ENCODE data around the gene GOLGA6L2. TPM values are rescaled to one million over a fixed set of nuclear protein-coding genes. Genes with fewer than 3 reads are reported as not detected.
"Not testable (repeated sequence)": the region's sequence is repeated elsewhere in the genome, so short reads cannot be mapped to it uniquely, and the experiment has no call there.

GOLGA6L2 gene
- total RNA-seq, 2 experiments from 2014 or later: not detected

DNA sequence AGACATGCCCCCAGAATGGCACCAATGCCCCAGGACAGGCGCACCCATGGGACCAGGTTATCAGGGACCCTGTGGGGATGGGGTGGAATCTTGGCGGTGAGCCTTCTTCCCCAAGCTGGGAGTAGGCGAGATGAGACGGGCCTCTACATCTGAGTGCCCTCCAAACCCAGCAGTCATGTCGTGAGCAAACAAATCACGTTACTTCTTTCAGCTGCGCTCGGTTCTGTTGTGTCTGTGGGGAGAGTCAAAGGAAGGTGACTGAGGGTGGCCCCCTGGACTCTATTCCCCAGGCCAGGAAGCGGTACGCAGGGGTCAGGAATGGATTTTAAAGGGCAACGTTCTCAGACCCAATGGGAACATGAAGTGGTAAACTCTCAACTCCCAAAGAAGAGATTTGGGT, 2.8 kb downstream of the GOLGA6L2 start:
- no peak for ATAC-seq
- CTCF ChIA-PET: no interaction called here

DNA sequence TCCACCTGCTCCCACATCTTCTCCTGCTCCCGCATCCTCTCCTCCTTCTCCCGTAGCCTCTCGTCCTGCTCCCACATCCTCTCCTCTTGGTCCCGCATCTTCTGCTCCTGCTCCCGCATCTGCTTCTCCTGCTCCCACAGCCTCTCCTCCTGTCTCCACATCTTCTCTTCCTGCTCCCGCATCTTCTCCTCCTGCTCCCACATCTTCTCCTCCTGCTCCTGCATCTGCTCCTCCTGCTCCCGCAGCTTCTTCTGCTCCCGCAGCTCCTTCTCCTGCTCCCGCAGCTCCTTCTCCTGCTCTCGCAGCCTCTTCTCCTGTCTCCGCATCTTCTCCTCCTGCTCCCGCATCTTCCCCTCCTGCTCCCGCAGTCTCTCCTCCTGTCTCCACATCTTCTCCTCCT, 5.8 kb downstream of the GOLGA6L2 start:
- no peak for DNase-seq
- POLR2A ChIA-PET: no interaction called here
- H3K9me3 Mint-ChIP-seq (ENCODE audit: insufficient read depth): no peaks in the 10 kb centered on the region

More for the DNA sequence above, 2.8 kb downstream of the GOLGA6L2 start:
- POLR2A ChIA-PET: no interaction called here
- no peak overlapping the region for H3K27ac Mint-ChIP-seq
- no peaks in the 10 kb centered on the region for H3K9me3 Mint-ChIP-seq (ENCODE audit: insufficient read depth)
- no peaks in the 10 kb centered on the region for H3K4me1 Mint-ChIP-seq (ENCODE audit: low read depth)
- H3K27me3 Mint-ChIP-seq (ENCODE audit: low read depth): no peaks in the 10 kb centered on the region
- H3K4me3 Mint-ChIP-seq: no peak overlapping the region
- no peak for DNase-seq
- H3K36me3 Mint-ChIP-seq (ENCODE audit: low read depth): no peaks in the 10 kb centered on the region

GRCh38 chr15:23440596-23440995, 6.4 kb downstream of the GOLGA6L2 start:
- H3K4me1 Mint-ChIP-seq (ENCODE audit: low read depth): no peaks in the 10 kb centered on the region
- POLR2A ChIA-PET: no interaction called here
- no peak overlapping the region for H3K27ac Mint-ChIP-seq
- no peak for DNase-seq
- H3K4me3 Mint-ChIP-seq: no peak overlapping the region
- CTCF ChIA-PET: no interaction called here
- no peak for ATAC-seq
- no peaks in the 10 kb centered on the region for H3K27me3 Mint-ChIP-seq (ENCODE audit: low read depth)
- no peaks in the 10 kb centered on the region for H3K36me3 Mint-ChIP-seq (ENCODE audit: low read depth)
- no peaks in the 10 kb centered on the region for H3K9me3 Mint-ChIP-seq (ENCODE audit: insufficient read depth)

More for the DNA sequence above, 5.8 kb downstream of the GOLGA6L2 start:
- CTCF ChIA-PET: no interaction called here
- no peak overlapping the region for H3K27ac Mint-ChIP-seq
- no peak overlapping the region for H3K4me3 Mint-ChIP-seq
- H3K36me3 Mint-ChIP-seq (ENCODE audit: low read depth): no peaks in the 10 kb centered on the region
- no peak for ATAC-seq
- no peaks in the 10 kb centered on the region for H3K27me3 Mint-ChIP-seq (ENCODE audit: low read depth)
- H3K4me1 Mint-ChIP-seq (ENCODE audit: low read depth): no peaks in the 10 kb centered on the region

GRCh38 chr15:23439513-23439912, 7.5 kb downstream of the GOLGA6L2 start:
- ChIA-PET POLR2A (no interaction called here), CTCF (no interaction called here)
- Mint-ChIP-seq H3K4me1 (ENCODE audit: low read depth) (no peaks in the 10 kb centered on the region), H3K27me3 (ENCODE audit: low read depth) (no peaks in the 10 kb centered on the region), H3K4me3 (no peak overlapping the region), H3K36me3 (ENCODE audit: low read depth) (no peaks in the 10 kb centered on the region), H3K9me3 (ENCODE audit: insufficient read depth) (no peaks in the 10 kb centered on the region), H3K27ac (no peak overlapping the region)
- DNase-seq (no peak), ATAC-seq (no peak)

DNA sequence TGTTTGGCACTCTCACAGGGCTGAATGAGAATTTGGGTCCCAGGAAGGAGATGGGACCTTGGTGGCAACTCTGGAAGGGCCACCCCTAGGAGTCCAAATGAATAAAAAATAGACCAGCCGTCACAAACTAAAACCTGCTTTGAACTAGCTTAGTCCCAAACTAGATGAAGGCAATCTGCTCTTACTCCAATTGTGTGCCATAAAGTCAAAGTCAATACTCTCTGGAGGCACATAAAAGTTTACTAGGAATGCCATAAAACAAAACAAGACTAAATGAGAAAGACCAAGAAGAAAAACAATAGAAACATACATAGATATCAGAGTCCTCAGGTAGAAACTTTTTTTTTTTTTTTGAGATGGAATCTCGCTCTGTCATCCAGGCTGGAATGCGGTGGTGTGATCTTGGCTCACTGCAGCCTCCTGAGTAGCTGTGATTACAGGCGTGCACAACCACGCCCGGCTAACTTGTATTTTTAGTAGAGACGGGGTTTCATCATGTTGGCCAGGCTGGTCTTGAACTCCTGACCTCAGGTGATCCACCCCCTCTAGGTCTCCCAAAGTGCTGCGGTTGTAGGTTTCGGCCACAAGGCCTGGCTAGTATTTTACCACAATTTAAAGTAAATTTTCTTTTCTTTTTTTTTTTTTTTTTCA, 8.1 kb downstream of the GOLGA6L2 start:
- no peak for DNase-seq
- ChIA-PET POLR2A (interaction anchor here (0.5 to 0.7 kb wide), 2 partner anchors 29 to 134 kb away, joined by 3 read pairs; no protein-coding TSS in a partner anchor), CTCF (no interaction called here)
- no peak overlapping the region for H3K4me3 Mint-ChIP-seq
- no peak overlapping the region for H3K27ac Mint-ChIP-seq
- no peak for ATAC-seq
- H3K9me3 Mint-ChIP-seq (ENCODE audit: insufficient read depth): no peaks in the 10 kb centered on the region
- H3K27me3 Mint-ChIP-seq (ENCODE audit: low read depth): no peaks in the 10 kb centered on the region
- H3K4me1 Mint-ChIP-seq (ENCODE audit: low read depth): no peaks in the 10 kb centered on the region
- H3K36me3 Mint-ChIP-seq (ENCODE audit: low read depth): no peaks in the 10 kb centered on the region

GRCh38 chr15:23437673-23438072, 9.4 kb downstream of the GOLGA6L2 start:
- ChIA-PET POLR2A (no interaction called here), CTCF (no interaction called here)
- no peaks in the 10 kb centered on the region for H3K36me3 Mint-ChIP-seq (ENCODE audit: low read depth)
- no peak overlapping the region for H3K27ac Mint-ChIP-seq
- no peak overlapping the region for H3K4me3 Mint-ChIP-seq
- H3K4me1 Mint-ChIP-seq (ENCODE audit: low read depth): no peaks in the 10 kb centered on the region
- no peaks in the 10 kb centered on the region for H3K9me3 Mint-ChIP-seq (ENCODE audit: insufficient read depth)
- no peak for ATAC-seq
- no peaks in the 10 kb centered on the region for H3K27me3 Mint-ChIP-seq (ENCODE audit: low read depth)
- DNase-seq: no peak

DNA sequence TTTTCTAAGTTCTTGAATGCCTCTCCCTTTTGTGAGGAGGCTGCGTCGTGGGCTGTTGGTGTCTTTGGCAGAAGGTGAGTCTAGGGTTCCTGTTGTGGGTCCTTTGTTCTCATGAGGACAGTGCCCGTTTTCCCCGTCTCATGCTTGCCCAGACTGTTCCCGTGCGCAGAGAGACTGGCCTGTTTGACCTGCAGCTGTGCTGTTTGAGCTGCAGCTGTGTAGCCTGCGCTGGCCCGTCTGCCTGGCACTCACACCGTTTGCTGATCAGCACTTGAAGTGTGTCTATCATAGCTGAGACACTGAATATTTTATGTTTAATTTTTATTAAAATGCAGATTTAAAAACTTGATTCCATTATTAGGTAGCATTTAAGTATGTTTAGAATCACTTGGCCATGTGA, 9.9 kb downstream of the GOLGA6L2 start:
- Mint-ChIP-seq H3K27ac (no peak overlapping the region), H3K36me3 (ENCODE audit: low read depth) (no peaks in the 10 kb centered on the region), H3K4me1 (ENCODE audit: low read depth) (no peaks in the 10 kb centered on the region), H3K27me3 (ENCODE audit: low read depth) (no peaks in the 10 kb centered on the region), H3K4me3 (no peak overlapping the region), H3K9me3 (ENCODE audit: insufficient read depth) (no peaks in the 10 kb centered on the region)
- ATAC-seq: no peak
- no peak for DNase-seq
- POLR2A ChIA-PET: no interaction called here
- CTCF ChIA-PET: no interaction called here

- CTCF ChIA-PET: no interaction called here
- Mint-ChIP-seq H3K27me3 (ENCODE audit: low read depth) (no peaks in the 10 kb centered on the region), H3K27ac (no peak overlapping the region), H3K4me1 (ENCODE audit: low read depth) (no peaks in the 10 kb centered on the region), H3K4me3 (no peak overlapping the region), H3K9me3 (ENCODE audit: insufficient read depth) (no peaks in the 10 kb centered on the region), H3K36me3 (ENCODE audit: low read depth) (no peaks in the 10 kb centered on the region)
- POLR2A ChIA-PET: no interaction called here
- ATAC-seq: no peak
- DNase-seq: no peak
Observed at GRCh38 chr15:23436421-23436820, 10.6 kb downstream of the GOLGA6L2 start.

DNA sequence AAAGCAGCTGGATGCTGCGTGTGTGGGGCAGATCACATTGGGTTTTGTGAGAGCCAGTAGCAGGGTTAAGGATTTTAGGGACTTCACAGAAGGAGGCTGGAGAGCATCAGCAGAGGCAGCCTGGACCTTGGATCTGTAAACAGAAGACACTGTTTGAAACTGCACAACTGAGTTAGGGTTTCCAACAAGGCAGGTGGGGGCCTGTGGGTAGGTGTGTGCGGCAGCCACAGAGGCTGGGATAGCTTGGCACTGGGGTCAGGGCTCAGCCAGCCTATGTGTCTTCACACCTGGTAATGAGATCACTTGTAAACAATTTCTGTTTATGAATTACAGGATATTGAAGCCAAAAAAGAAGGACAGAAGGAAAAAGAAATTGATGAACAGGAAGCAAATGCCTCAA, 12.3 kb downstream of the GOLGA6L2 start:
- CTCF ChIA-PET, POLR2A ChIA-PET: not testable (repeated sequence)

GRCh38 chr15:23425327-23425726, 21.7 kb downstream of the GOLGA6L2 start:
- POLR2A ChIA-PET: not testable (repeated sequence)

More for the DNA sequence above, 12.3 kb downstream of the GOLGA6L2 start:
- H3K4me1 Mint-ChIP-seq (ENCODE audit: low read depth); H3K36me3 Mint-ChIP-seq (ENCODE audit: low read depth); DNase-seq; H3K27ac Mint-ChIP-seq; ATAC-seq; H3K27me3 Mint-ChIP-seq (ENCODE audit: low read depth); H3K9me3 Mint-ChIP-seq (ENCODE audit: insufficient read depth); H3K4me3 Mint-ChIP-seq: not testable (repeated sequence)

GRCh38 chr15:23424111-23424904, 22.7 kb downstream of the GOLGA6L2 start:
- H3K4me3 Mint-ChIP-seq: no peak overlapping the region
- H3K27me3 Mint-ChIP-seq (ENCODE audit: low read depth): no peaks in the 10 kb centered on the region
- DNase-seq (no peak), ATAC-seq (no peak)
- POLR2A ChIA-PET: no interaction called here
- H3K9me3 Mint-ChIP-seq (ENCODE audit: insufficient read depth): no peaks in the 10 kb centered on the region
- H3K27ac Mint-ChIP-seq: no peak overlapping the region
- no peaks in the 10 kb centered on the region for H3K4me1 Mint-ChIP-seq (ENCODE audit: low read depth)
- no peaks in the 10 kb centered on the region for H3K36me3 Mint-ChIP-seq (ENCODE audit: low read depth)
- CTCF ChIA-PET: interaction anchor here (0.5 kb wide), 1 partner anchor 393 kb away, joined by 3 read pairs; no protein-coding TSS in a partner anchor

More at GRCh38 chr15:23425327-23425726, 21.7 kb downstream of the GOLGA6L2 start:
- ATAC-seq; H3K4me3 Mint-ChIP-seq; H3K4me1 Mint-ChIP-seq (ENCODE audit: low read depth); H3K27ac Mint-ChIP-seq; H3K36me3 Mint-ChIP-seq (ENCODE audit: low read depth); CTCF ChIA-PET; H3K27me3 Mint-ChIP-seq (ENCODE audit: low read depth); H3K9me3 Mint-ChIP-seq (ENCODE audit: insufficient read depth); DNase-seq: not testable (repeated sequence)

GRCh38 chr15:23422946-23423708, 23.9 kb downstream of the GOLGA6L2 start:
- Mint-ChIP-seq H3K4me3 (no peak overlapping the region), H3K36me3 (ENCODE audit: low read depth) (no peaks in the 10 kb centered on the region), H3K27ac (no peak overlapping the region), H3K9me3 (ENCODE audit: insufficient read depth) (no peaks in the 10 kb centered on the region), H3K27me3 (ENCODE audit: low read depth) (no peaks in the 10 kb centered on the region), H3K4me1 (ENCODE audit: low read depth) (no peaks in the 10 kb centered on the region)
- ChIA-PET CTCF (interaction anchor here (0.5 kb wide), 1 partner anchor 394 kb away, joined by 3 read pairs; no protein-coding TSS in a partner anchor), POLR2A (no interaction called here)
- no peak for ATAC-seq
- no peak for DNase-seq
